Stimulated activated naive CD8-positive, alpha-beta T cell treated with anti-CD3 and anti-CD28 coated beads, Interleukin-15, Interleukin-2, amounts not matched to agents 100 ng/mL and 50 ng/mL, for 24 hours (primary cell): ENCODE data around the gene PRKCQ.

Experiments used
- H3K27ac Mint-ChIP-seq: one replicate; pipeline ENCODE4 v1.8.0; 2021; ENCODE audit warnings: mild to moderate bottlenecking, mixed read lengths
- H3K27me3 Mint-ChIP-seq: one replicate; pipeline ENCODE4 v1.8.0; 2021; ENCODE audit warnings: mixed read lengths
- H3K36me3 Mint-ChIP-seq: one replicate; pipeline ENCODE4 v1.8.0; 2021; ENCODE audit warnings: low read depth, mixed read lengths
- H3K4me1 Mint-ChIP-seq: one replicate; pipeline ENCODE4 v1.8.0; 2021; ENCODE audit warnings: low read depth, mixed read lengths
- H3K4me3 Mint-ChIP-seq: one replicate; pipeline ENCODE4 v1.8.0; 2021; ENCODE audit warnings: mild to moderate bottlenecking, mixed read lengths
- H3K9me3 Mint-ChIP-seq: one replicate; pipeline ENCODE4 v1.8.0; 2021; ENCODE audit warnings: mixed read lengths

The PRKCQ gene

GRCh38 chr10:6513476-6513875 is 66.6 kb downstream of the PRKCQ start:
- Mint-ChIP-seq H3K27me3 (no peaks in the 10 kb centered on the region), H3K4me1 (peaks cover 89% of the 10 kb centered on the region), H3K27ac (peak overlapping the region; percentile 94), H3K4me3 (peak overlapping the region; percentile 57), H3K36me3 (peaks cover 72% of the 10 kb centered on the region), H3K9me3 (peaks cover 14% of the 10 kb centered on the region)

GRCh38 chr10:6512182-6512581 is 67.9 kb downstream of the PRKCQ start:
- Mint-ChIP-seq H3K36me3 (peaks cover 85% of the 10 kb centered on the region), H3K9me3 (peaks cover 14% of the 10 kb centered on the region), H3K27ac (peak overlapping the region; percentile 94), H3K4me1 (peaks cover 91% of the 10 kb centered on the region), H3K4me3 (peak overlapping the region; percentile 47), H3K27me3 (no peaks in the 10 kb centered on the region)

GRCh38 chr10:6511347-6511746 is 68.7 kb downstream of the PRKCQ start:
- peak overlapping the region; percentile 53 for H3K4me3 Mint-ChIP-seq
- H3K9me3 Mint-ChIP-seq: peaks cover 14% of the 10 kb centered on the region
- H3K36me3 Mint-ChIP-seq: peaks cover 90% of the 10 kb centered on the region
- H3K27me3 Mint-ChIP-seq: no peaks in the 10 kb centered on the region
- H3K27ac Mint-ChIP-seq: peak overlapping the region; percentile 94
- H3K4me1 Mint-ChIP-seq: peaks cover 91% of the 10 kb centered on the region

- Mint-ChIP-seq H3K27me3 (no peaks in the 10 kb centered on the region), H3K4me1 (peaks cover 87% of the 10 kb centered on the region), H3K36me3 (peaks cover 79% of the 10 kb centered on the region), H3K9me3 (peaks cover 14% of the 10 kb centered on the region), H3K27ac (peak overlapping the region; percentile 94), H3K4me3 (peak overlapping the region; percentile 69)
Measured at GRCh38 chr10:6507311-6507710, 72.8 kb downstream of the PRKCQ start.

GRCh38 chr10:6505300-6505699 is 74.8 kb downstream of the PRKCQ start:
- Mint-ChIP-seq H3K4me1 (peaks cover 84% of the 10 kb centered on the region), H3K4me3 (no peak overlapping the region), H3K27me3 (no peaks in the 10 kb centered on the region), H3K36me3 (peaks cover 74% of the 10 kb centered on the region), H3K27ac (peak overlapping the region; percentile 91), H3K9me3 (peaks cover 3% of the 10 kb centered on the region)

GRCh38 chr10:6504296-6504695 is 75.8 kb downstream of the PRKCQ start:
- Mint-ChIP-seq H3K9me3 (no peaks in the 10 kb centered on the region), H3K36me3 (peaks cover 69% of the 10 kb centered on the region), H3K4me3 (peak overlapping the region; percentile 44), H3K27me3 (no peaks in the 10 kb centered on the region), H3K27ac (peak overlapping the region; percentile 91), H3K4me1 (peaks cover 78% of the 10 kb centered on the region)

- Mint-ChIP-seq H3K27ac (peak overlapping the region; percentile 91), H3K9me3 (no peaks in the 10 kb centered on the region), H3K27me3 (no peaks in the 10 kb centered on the region), H3K4me3 (peak overlapping the region; percentile 30), H3K4me1 (peaks cover 69% of the 10 kb centered on the region), H3K36me3 (peaks cover 70% of the 10 kb centered on the region)
Measured at GRCh38 chr10:6503171-6503570, 76.9 kb downstream of the PRKCQ start.

GRCh38 chr10:6501931-6502330 is 78.1 kb downstream of the PRKCQ start:
- Mint-ChIP-seq H3K27ac (peak overlapping the region; percentile 91), H3K27me3 (no peaks in the 10 kb centered on the region), H3K36me3 (peaks cover 59% of the 10 kb centered on the region), H3K4me3 (peak overlapping the region; percentile 9), H3K9me3 (no peaks in the 10 kb centered on the region), H3K4me1 (peaks cover 57% of the 10 kb centered on the region)

- H3K27ac Mint-ChIP-seq: no peak overlapping the region
- H3K27me3 Mint-ChIP-seq: no peaks in the 10 kb centered on the region
- H3K36me3 Mint-ChIP-seq: peaks cover 49% of the 10 kb centered on the region
- peaks cover 38% of the 10 kb centered on the region for H3K4me1 Mint-ChIP-seq
- H3K9me3 Mint-ChIP-seq: no peaks in the 10 kb centered on the region
- no peak overlapping the region for H3K4me3 Mint-ChIP-seq
Measured at GRCh38 chr10:6499974-6500373, 80.1 kb downstream of the PRKCQ start.

- Mint-ChIP-seq H3K4me3 (peak overlapping the region; percentile 56), H3K9me3 (no peaks in the 10 kb centered on the region), H3K27me3 (no peaks in the 10 kb centered on the region), H3K27ac (peak overlapping the region; percentile 92), H3K36me3 (peaks cover 44% of the 10 kb centered on the region), H3K4me1 (peaks cover 29% of the 10 kb centered on the region)
Measured at GRCh38 chr10:6498771-6499170, 81.3 kb downstream of the PRKCQ start.

GRCh38 chr10:6497620-6498019 is 82.5 kb downstream of the PRKCQ start:
- Mint-ChIP-seq H3K27ac (peak overlapping the region; percentile 17), H3K4me1 (peaks cover 18% of the 10 kb centered on the region), H3K9me3 (no peaks in the 10 kb centered on the region), H3K4me3 (no peak overlapping the region), H3K36me3 (peaks cover 41% of the 10 kb centered on the region), H3K27me3 (no peaks in the 10 kb centered on the region)

- Mint-ChIP-seq H3K4me1 (no peaks in the 10 kb centered on the region), H3K9me3 (no peaks in the 10 kb centered on the region), H3K27me3 (no peaks in the 10 kb centered on the region), H3K36me3 (peaks cover 46% of the 10 kb centered on the region), H3K27ac (no peak overlapping the region), H3K4me3 (no peak overlapping the region)
Measured at GRCh38 chr10:6494936-6495592, 85.0 kb downstream of the PRKCQ start.

GRCh38 chr10:6494442-6494819 is 85.6 kb downstream of the PRKCQ start:
- Mint-ChIP-seq H3K36me3 (peaks cover 49% of the 10 kb centered on the region), H3K27me3 (no peaks in the 10 kb centered on the region), H3K4me1 (no peaks in the 10 kb centered on the region), H3K27ac (no peak overlapping the region), H3K9me3 (no peaks in the 10 kb centered on the region), H3K4me3 (no peak overlapping the region)

- Mint-ChIP-seq H3K4me1 (no peaks in the 10 kb centered on the region), H3K9me3 (no peaks in the 10 kb centered on the region), H3K27me3 (no peaks in the 10 kb centered on the region), H3K27ac (no peak overlapping the region), H3K4me3 (no peak overlapping the region), H3K36me3 (peaks cover 49% of the 10 kb centered on the region)
Measured at GRCh38 chr10:6493521-6494441, 86.3 kb downstream of the PRKCQ start.

- Mint-ChIP-seq H3K4me1 (no peaks in the 10 kb centered on the region), H3K27ac (no peak overlapping the region), H3K9me3 (no peaks in the 10 kb centered on the region), H3K36me3 (peaks cover 46% of the 10 kb centered on the region), H3K4me3 (no peak overlapping the region), H3K27me3 (no peaks in the 10 kb centered on the region)
Measured at GRCh38 chr10:6492896-6493295, 87.2 kb downstream of the PRKCQ start.
